HepG2 (cell line): ENCODE results near the gene MICB. TPM values are rescaled to one million over a fixed set of nuclear protein-coding genes. Genes with fewer than 3 reads are reported as not detected.

Source experiments
- BHLHE40 ChIP-seq: IDR thresholded peaks from 2 replicates; pipeline ENCODE4 v1.6.1; 2011; ENCODE audit warnings: low read length, improper control_type of control experiment
- GATAD2A ChIP-seq: IDR thresholded peaks from 2 replicates; pipeline ENCODE4 v1.6.1; 2016
- PHB2 ChIP-seq: fragments of 450-650 bp; IDR thresholded peaks from 2 replicates; pipeline ENCODE4 v1.6.1; 2018; ENCODE audit not compliant: partially characterized antibody
- ZFP90 ChIP-seq: sonication (generic); formaldehyde crosslinking; IDR thresholded peaks from 2 replicates; pipeline ENCODE4 v1.8.0; 2022; ENCODE audit warnings: missing genetic modification reagents, mild to moderate bottlenecking, inconsistent platforms, borderline replicate concordance
- ZNF546 ChIP-seq: sonication (generic); formaldehyde crosslinking; conservative IDR thresholded peaks from 2 replicates; pipeline ENCODE4 v1.8.1; 2023; ENCODE audit warnings: mild to moderate bottlenecking, missing genetic modification reagents
- ZNF775 ChIP-seq: sonication (generic); formaldehyde crosslinking; IDR thresholded peaks from 2 replicates; pipeline ENCODE4 v1.4.0; 2020; ENCODE audit warnings: missing genetic modification reagents, mild to moderate bottlenecking, moderate library complexity, borderline replicate concordance
- polyA plus RNA-seq, 8 experiments: library from polyadenylated mRNA; depleted of rRNA in 3 of 8; stranded (reverse) in 7 of 8; unstranded in 1 of 8; fragments of >200 nt; fragmentation: Illumina TruSeq in 4 of 8; extraction: Trizol in 4 of 8; gene quantifications; 2 replicates each; pipeline versions ENCODE4 v1.2.1 to v1.2.3, GENCODE V29; 2011 to 2016; ENCODE audit warnings: low read depth in 4 of 8, missing spikeins in 1 of 8, mixed read lengths in 1 of 8; ENCODE audit not compliant: insufficient read depth in 1 of 8
- total RNA-seq, 5 experiments: library from RNA; depleted of rRNA; stranded (reverse); fragments of >200 nt; fragmentation: Illumina TruSeq; extraction: Trizol; gene quantifications; 2 replicates each; pipeline ENCODE4 v1.2.3, GENCODE V29; 2016; ENCODE audit warnings: low read depth in 1 of 5
- TF ChIP-seq, protein P1 (sequence below): sonication (generic); formaldehyde crosslinking; IDR thresholded peaks from 2 replicates; pipeline ENCODE4 v1.4.0; 2020; ENCODE audit warnings: missing genetic modification reagents
- TF ChIP-seq, protein P2 (sequence below): sonication (generic); formaldehyde crosslinking; IDR thresholded peaks from one replicate; pipeline ENCODE4 v1.5.1; 2020; ENCODE audit warnings: mild to moderate bottlenecking, missing genetic modification reagents; ENCODE audit errors: not compliant biosample characterization
- TF ChIP-seq, protein P3 (sequence below): sonication (generic); formaldehyde crosslinking; IDR thresholded peaks from 2 replicates; pipeline ENCODE4 v1.5.0; 2020; ENCODE audit warnings: mild to moderate bottlenecking, missing genetic modification reagents, borderline replicate concordance
- TF ChIP-seq, protein P4 (sequence below): sonication (generic); formaldehyde crosslinking; IDR thresholded peaks from 2 replicates; pipeline ENCODE4 v1.5.0; 2020; ENCODE audit warnings: mild to moderate bottlenecking, missing genetic modification reagents

Gene MICB
- total and polyA plus RNA-seq, 2 of the 13 experiments (the other 11 are each of a cell fraction or from before 2014, with no cell fraction given): 12.5 to 12.8 TPM

DNA sequence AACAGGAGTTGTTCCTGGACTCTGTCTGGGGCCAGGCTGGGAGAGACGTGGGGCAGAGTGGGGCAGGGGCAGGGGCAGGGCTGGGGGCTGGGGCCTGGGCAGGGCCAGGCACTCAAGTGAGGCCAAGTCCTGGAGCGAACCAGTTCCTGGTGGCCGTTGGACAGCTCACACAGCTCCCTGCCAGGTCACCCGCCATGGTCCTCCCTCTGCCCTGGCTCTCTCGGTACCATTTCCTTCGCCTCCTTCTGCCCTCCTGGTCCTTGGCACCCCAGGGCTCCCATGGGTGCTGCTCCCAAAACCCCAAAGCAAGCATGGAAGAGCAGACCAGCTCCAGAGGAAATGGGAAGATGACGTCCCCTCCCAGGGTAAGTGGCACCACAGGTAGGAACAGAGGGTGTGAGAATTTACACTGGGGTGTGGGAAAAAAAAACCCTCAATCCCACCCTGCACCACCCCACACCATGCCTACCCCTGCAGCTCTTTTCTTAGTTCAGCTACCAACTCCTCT, 30.9 kb downstream of the MICB start, which contains the start of gene MCCD1 (continued):
- no peak for TF ChIP-seq GATAD2A (CRISPR knock-in tag)
- TF ChIP-seq PHB2: no peak
- 0 out of 2 replicates have a peak, but pooled peaks have one; percentile 11 for TF ChIP-seq BHLHE40
- TF ChIP-seq, protein P1, sequence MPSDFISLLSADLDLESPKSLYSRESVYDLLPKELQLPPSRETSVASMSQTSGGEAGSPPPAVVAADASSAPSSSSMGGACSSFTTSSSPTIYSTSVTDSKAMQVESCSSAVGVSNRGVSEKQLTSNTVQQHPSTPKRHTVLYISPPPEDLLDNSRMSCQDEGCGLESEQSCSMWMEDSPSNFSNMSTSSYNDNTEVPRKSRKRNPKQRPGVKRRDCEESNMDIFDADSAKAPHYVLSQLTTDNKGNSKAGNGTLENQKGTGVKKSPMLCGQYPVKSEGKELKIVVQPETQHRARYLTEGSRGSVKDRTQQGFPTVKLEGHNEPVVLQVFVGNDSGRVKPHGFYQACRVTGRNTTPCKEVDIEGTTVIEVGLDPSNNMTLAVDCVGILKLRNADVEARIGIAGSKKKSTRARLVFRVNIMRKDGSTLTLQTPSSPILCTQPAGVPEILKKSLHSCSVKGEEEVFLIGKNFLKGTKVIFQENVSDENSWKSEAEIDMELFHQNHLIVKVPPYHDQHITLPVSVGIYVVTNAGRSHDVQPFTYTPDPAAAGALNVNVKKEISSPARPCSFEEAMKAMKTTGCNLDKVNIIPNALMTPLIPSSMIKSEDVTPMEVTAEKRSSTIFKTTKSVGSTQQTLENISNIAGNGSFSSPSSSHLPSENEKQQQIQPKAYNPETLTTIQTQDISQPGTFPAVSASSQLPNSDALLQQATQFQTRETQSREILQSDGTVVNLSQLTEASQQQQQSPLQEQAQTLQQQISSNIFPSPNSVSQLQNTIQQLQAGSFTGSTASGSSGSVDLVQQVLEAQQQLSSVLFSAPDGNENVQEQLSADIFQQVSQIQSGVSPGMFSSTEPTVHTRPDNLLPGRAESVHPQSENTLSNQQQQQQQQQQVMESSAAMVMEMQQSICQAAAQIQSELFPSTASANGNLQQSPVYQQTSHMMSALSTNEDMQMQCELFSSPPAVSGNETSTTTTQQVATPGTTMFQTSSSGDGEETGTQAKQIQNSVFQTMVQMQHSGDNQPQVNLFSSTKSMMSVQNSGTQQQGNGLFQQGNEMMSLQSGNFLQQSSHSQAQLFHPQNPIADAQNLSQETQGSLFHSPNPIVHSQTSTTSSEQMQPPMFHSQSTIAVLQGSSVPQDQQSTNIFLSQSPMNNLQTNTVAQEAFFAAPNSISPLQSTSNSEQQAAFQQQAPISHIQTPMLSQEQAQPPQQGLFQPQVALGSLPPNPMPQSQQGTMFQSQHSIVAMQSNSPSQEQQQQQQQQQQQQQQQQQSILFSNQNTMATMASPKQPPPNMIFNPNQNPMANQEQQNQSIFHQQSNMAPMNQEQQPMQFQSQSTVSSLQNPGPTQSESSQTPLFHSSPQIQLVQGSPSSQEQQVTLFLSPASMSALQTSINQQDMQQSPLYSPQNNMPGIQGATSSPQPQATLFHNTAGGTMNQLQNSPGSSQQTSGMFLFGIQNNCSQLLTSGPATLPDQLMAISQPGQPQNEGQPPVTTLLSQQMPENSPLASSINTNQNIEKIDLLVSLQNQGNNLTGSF (CRISPR knock-in tag): no peak
- TF ChIP-seq, protein P2, sequence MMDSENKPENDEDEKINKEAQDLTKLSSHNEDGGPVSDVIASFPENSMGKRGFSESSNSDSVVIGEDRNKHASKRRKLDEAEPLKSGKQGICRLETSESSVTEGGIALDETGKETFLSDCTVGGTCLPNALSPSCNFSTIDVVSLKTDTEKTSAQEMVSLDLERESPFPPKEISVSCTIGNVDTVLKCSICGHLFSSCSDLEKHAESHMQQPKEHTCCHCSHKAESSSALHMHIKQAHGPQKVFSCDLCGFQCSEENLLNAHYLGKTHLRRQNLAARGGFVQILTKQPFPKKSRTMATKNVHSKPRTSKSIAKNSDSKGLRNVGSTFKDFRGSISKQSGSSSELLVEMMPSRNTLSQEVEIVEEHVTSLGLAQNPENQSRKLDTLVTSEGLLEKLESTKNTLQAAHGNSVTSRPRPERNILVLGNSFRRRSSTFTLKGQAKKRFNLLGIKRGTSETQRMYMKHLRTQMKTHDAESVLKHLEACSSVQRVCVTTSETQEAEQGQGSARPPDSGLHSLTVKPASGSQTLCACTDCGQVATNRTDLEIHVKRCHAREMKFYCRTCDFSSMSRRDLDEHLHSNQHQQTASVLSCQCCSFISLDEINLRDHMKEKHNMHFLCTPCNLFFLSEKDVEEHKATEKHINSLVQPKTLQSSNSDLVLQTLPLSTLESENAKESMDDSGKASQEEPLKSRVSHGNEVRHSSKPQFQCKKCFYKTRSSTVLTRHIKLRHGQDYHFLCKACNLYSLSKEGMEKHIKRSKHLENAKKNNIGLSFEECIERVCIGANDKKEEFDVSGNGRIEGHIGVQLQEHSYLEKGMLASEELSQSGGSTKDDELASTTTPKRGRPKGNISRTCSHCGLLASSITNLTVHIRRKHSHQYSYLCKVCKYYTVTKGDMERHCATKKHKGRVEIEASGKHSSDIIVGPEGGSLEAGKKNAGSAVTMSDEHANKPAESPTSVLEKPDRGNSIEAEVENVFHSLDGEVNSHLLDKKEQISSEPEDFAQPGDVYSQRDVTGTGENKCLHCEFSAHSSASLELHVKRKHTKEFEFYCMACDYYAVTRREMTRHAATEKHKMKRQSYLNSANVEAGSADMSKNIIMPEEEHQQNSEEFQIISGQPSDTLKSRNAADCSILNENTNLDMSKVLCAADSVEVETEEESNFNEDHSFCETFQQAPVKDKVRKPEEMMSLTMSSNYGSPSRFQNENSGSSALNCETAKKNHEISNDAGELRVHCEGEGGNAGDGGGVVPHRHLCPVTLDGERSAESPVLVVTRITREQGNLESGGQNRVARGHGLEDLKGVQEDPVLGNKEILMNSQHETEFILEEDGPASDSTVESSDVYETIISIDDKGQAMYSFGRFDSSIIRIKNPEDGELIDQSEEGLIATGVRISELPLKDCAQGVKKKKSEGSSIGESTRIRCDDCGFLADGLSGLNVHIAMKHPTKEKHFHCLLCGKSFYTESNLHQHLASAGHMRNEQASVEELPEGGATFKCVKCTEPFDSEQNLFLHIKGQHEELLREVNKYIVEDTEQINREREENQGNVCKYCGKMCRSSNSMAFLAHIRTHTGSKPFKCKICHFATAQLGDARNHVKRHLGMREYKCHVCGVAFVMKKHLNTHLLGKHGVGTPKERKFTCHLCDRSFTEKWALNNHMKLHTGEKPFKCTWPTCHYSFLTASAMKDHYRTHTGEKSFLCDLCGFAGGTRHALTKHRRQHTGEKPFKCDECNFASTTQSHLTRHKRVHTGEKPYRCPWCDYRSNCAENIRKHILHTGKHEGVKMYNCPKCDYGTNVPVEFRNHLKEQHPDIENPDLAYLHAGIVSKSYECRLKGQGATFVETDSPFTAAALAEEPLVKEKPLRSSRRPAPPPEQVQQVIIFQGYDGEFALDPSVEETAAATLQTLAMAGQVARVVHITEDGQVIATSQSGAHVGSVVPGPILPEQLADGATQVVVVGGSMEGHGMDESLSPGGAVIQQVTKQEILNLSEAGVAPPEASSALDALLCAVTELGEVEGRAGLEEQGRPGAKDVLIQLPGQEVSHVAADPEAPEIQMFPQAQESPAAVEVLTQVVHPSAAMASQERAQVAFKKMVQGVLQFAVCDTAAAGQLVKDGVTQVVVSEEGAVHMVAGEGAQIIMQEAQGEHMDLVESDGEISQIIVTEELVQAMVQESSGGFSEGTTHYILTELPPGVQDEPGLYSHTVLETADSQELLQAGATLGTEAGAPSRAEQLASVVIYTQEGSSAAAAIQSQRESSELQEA (CRISPR knock-in tag): no peak
- TF ChIP-seq ZNF775 (CRISPR knock-in tag): no peak
- TF ChIP-seq, protein P3, sequence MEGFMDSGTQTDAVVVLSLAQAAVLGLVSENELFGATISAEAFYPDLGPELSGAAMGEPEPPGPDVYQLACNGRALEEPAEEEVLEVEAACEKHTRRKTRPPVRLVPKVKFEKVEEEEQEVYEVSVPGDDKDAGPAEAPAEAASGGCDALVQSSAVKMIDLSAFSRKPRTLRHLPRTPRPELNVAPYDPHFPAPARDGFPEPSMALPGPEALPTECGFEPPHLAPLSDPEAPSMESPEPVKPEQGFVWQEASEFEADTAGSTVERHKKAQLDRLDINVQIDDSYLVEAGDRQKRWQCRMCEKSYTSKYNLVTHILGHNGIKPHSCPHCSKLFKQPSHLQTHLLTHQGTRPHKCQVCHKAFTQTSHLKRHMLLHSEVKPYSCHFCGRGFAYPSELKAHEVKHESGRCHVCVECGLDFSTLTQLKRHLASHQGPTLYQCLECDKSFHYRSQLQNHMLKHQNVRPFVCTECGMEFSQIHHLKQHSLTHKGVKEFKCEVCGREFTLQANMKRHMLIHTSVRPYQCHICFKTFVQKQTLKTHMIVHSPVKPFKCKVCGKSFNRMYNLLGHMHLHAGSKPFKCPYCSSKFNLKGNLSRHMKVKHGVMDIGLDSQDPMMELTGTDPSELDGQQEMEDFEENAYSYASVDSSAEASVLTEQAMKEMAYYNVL (CRISPR knock-in tag): no peak
- TF ChIP-seq, protein P4, sequence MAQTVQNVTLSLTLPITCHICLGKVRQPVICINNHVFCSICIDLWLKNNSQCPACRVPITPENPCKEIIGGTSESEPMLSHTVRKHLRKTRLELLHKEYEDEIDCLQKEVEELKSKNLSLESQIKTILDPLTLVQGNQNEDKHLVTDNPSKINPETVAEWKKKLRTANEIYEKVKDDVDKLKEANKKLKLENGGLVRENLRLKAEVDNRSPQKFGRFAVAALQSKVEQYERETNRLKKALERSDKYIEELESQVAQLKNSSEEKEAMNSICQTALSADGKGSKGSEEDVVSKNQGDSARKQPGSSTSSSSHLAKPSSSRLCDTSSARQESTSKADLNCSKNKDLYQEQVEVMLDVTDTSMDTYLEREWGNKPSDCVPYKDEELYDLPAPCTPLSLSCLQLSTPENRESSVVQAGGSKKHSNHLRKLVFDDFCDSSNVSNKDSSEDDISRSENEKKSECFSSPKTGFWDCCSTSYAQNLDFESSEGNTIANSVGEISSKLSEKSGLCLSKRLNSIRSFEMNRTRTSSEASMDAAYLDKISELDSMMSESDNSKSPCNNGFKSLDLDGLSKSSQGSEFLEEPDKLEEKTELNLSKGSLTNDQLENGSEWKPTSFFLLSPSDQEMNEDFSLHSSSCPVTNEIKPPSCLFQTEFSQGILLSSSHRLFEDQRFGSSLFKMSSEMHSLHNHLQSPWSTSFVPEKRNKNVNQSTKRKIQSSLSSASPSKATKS (CRISPR knock-in tag): no peak
- TF ChIP-seq ZNF546 (CRISPR knock-in tag): no peak
- TF ChIP-seq ZFP90 (CRISPR knock-in tag): no peak
